Gastrocnemius medialis (tissue), 4 donors: ENCODE measurements around the gene LDLRAD4. TPM values are rescaled to one million over a fixed set of nuclear protein-coding genes. Genes with fewer than 3 reads are reported as not detected.

Source experiments
- ATAC-seq, 2 donors: fragments of 150-250 bp; one replicate each; pipeline ENCODE4 v1.9.1; 2016
- DNase-seq, 2 donors: peaks; one replicate each; pipeline ENCODE4 v3.0.0-alpha.2; 2019
- H3K27ac ChIP-seq, 4 donors: fragments of 200-600 bp; sonication (generic); 1 replicate in 1 of 4; 2 replicates in 3 of 4; pipeline ENCODE4 v1.5.1; 2016 to 2018; ENCODE audit warnings: mild to moderate bottlenecking in 2 of 4, moderate library complexity in 1 of 4
- H3K27me3 ChIP-seq, 3 donors: fragments of 200-600 bp; sonication (generic) in 2 of 3; 1 replicate in 1 of 3; 2 replicates in 2 of 3; pipeline versions ENCODE4 v1.5.1 to v1.6.0; 2016 to 2019; ENCODE audit warnings: mild to moderate bottlenecking in 1 of 3, moderate library complexity in 1 of 3
- H3K36me3 ChIP-seq, 2 donors: fragments of 200-600 bp; sonication (generic) in 1 of 2; one replicate each; pipeline ENCODE4 v1.5.1; 2017 to 2018
- H3K4me1 ChIP-seq, 2 donors: fragments of 200-600 bp; sonication (generic) in 1 of 2; one replicate each; pipeline ENCODE4 v1.5.1; 2016 to 2017; ENCODE audit warnings: mild to moderate bottlenecking in 2 of 2
- H3K4me3 ChIP-seq, 4 donors: fragments of 200-600 bp; sonication (generic) in 3 of 4; 1 replicate in 1 of 4; 2 replicates in 3 of 4; pipeline ENCODE4 v1.5.1; 2016 to 2019; ENCODE audit warnings: mild to moderate bottlenecking in 2 of 4
- H3K9me3 ChIP-seq, 3 donors: fragments of 200-600 bp; sonication (generic) in 2 of 3; 1 replicate in 1 of 3; 2 replicates in 2 of 3; pipeline ENCODE4 v1.5.1; 2016 to 2019
- CTCF ChIP-seq, 5 experiments: fragments of 450-650 bp in 3 of 5; fragments of 200-600 bp in 2 of 5; sonication (generic) in 2 of 5; IDR thresholded peaks in 4 of 5; conservative IDR thresholded peaks in 1 of 5; 1 replicate in 4 of 5; 2 replicates in 1 of 5; pipeline ENCODE4 v1.5.1; 2016 to 2019; ENCODE audit warnings: antibody characterized with exemption in 5 of 5, mild to moderate bottlenecking in 3 of 5, moderate library complexity in 3 of 5
- POLR2A ChIP-seq, 2 donors: fragments of 450-650 bp; IDR thresholded peaks; one replicate each; pipeline ENCODE4 v1.6.1; 2017; ENCODE audit warnings: antibody characterized with exemption in 2 of 2, mild to moderate bottlenecking in 2 of 2, moderate library complexity in 2 of 2
- in situ Hi-C, 4 donors: fragments of 200-750 bp; cut with MboI; loops; one replicate each; pipeline versions ENCODE4 v1.15.0 to v1.8.0; 2017; ENCODE audit warnings: low sequenced_read_pairs in 4 of 4
- intact Hi-C: fragments of 100-400 bp; cut with DNase I; formaldehyde crosslinking; loops from one replicate; pipeline ENCODE4 v1.15.1; 2023; ENCODE audit warnings: low total_unique reads
- total RNA-seq, 4 donors: library from RNA; depleted of rRNA; stranded (reverse); fragments of >200 nt; gene quantifications; one replicate each; pipeline versions ENCODE4 v1.1.0 to v1.2.3, GENCODE V29; 2016

LDLRAD4 gene
- total RNA-seq, 4 donors from 2014 or later: 3.9 to 11.1 (median 6.5) TPM

DNA sequence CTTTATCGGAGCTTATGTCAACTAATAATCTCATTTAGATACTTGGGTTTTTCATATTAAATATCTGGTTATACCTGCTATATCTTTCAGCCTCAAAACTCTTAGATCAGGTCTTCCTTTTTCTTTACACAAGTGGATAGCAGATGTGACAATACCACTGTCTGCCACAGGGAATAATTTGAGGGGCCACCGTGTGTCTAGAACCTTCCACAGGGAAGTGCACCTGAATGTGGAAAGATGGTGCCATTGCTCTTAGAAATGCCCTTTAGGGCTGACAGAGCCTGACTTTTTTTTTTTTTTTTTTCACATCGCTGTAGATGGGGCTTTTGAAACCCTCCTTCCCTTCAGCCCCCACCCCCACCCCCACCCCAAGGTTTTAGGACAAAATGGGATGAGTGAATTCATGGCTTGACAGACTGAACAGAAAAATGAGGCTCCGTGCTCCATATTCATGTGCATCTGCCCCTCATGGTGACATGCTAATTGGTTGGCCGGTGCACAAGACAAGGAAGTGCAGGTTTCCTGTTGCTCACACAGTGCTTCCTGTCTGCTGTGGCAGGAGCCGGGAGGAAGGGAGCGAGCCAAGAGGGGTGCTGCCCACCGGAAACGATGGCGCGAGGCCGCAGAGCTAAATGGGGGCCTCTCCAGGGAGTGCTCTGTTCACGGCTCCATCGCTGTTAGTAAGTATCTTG lies 246.0 kb downstream of the LDLRAD4 start:
- peak; percentile 45 to 46 for ATAC-seq
- Histone ChIP-seq H3K4me3 (peak overlapping the region in 1 of 4 donors; percentile 9), H3K27me3 (no peaks in the 10 kb centered on the region), H3K4me1 (peaks cover 5 to 14% of the 10 kb centered on the region in 2 donors), H3K36me3 (no peaks in the 10 kb centered on the region), H3K27ac (peak overlapping the region in 3 of 4 donors; percentile 12 to 59 (median 39)), H3K9me3 (no peaks in the 10 kb centered on the region)
- in situ Hi-C loops: loop anchor here in 1 of 4 donors (25.0 kb wide), 1 partner anchor 102 kb away; no protein-coding TSS in a partner anchor
- TF ChIP-seq CTCF (IDR thresholded peaks at IDR 0.05 in 4 of 5, conservative IDR thresholded peaks at IDR 0.05 in 1 of 5): no peak
- no peak for TF ChIP-seq POLR2A (IDR thresholded peaks at IDR 0.05)
- intact Hi-C loops: loop anchor here (5.0 kb wide), 1 partner anchor 68 kb away; no protein-coding TSS in a partner anchor
- DNase-seq: peak; percentile 23 to 34

GRCh38 chr18:13465124-13465446 lies 246.5 kb downstream of the LDLRAD4 start:
- TF ChIP-seq CTCF (IDR thresholded peaks at IDR 0.05 in 4 of 5, conservative IDR thresholded peaks at IDR 0.05 in 1 of 5) (no peak), POLR2A (IDR thresholded peaks at IDR 0.05) (no peak)

DNA sequence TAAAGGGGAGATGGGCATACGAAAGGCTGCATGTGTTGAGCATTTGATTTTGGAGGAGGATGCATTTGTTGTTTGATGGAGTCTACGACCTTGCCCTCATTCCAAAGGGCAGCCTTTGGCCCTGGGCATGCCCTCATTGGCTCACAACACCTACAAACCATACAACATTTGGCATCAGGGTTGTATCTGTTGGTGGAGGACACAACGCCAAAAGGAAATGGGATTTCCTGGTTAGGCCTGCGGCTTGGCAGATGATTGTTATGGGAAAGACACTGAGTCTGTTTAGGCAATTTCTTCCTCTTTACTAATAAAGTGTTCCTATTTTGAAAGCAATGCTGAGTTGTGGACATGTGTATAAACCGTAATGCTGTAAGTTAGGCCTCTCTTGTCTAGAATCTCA lies 246.9 kb downstream of the LDLRAD4 start:
- no peak for ATAC-seq

More at GRCh38 chr18:13465124-13465446, 246.5 kb downstream of the LDLRAD4 start:
- Histone ChIP-seq H3K4me3 (peak overlapping the region in 1 of 4 donors; percentile 9), H3K27me3 (no peaks in the 10 kb centered on the region), H3K4me1 (peaks cover 5 to 14% of the 10 kb centered on the region in 2 donors), H3K27ac (peak overlapping the region in 3 of 4 donors; percentile 12 to 59 (median 39)), H3K9me3 (no peaks in the 10 kb centered on the region), H3K36me3 (no peaks in the 10 kb centered on the region)
- ATAC-seq: no peak
- no peak for DNase-seq
- intact Hi-C loops (no loop called here), in situ Hi-C loops (loop anchor here in 1 of 4 donors (25.0 kb wide), 1 partner anchor 103 kb away; no protein-coding TSS in a partner anchor)

GRCh38 chr18:13470516-13471197 lies 252.1 kb downstream of the LDLRAD4 start:
- ATAC-seq: no peak
- in situ Hi-C loops: loop anchor here in 1 of 4 donors (25.0 kb wide), 1 partner anchor 108 kb away; no protein-coding TSS in a partner anchor
- Histone ChIP-seq H3K9me3 (no peaks in the 10 kb centered on the region), H3K36me3 (no peaks in the 10 kb centered on the region), H3K27ac (no peak overlapping the region), H3K4me3 (no peak overlapping the region), H3K27me3 (no peaks in the 10 kb centered on the region), H3K4me1 (no peaks in the 10 kb centered on the region)
- TF ChIP-seq POLR2A (IDR thresholded peaks at IDR 0.05) (no peak), CTCF (IDR thresholded peaks at IDR 0.05 in 4 of 5, conservative IDR thresholded peaks at IDR 0.05 in 1 of 5) (no peak)
- peak in 1 of 2 donors; percentile 26 for DNase-seq
- intact Hi-C loops: no loop called here

More for the DNA sequence above, 246.9 kb downstream of the LDLRAD4 start:
- in situ Hi-C loops (loop anchor here in 1 of 4 donors (25.0 kb wide), 1 partner anchor 103 kb away; no protein-coding TSS in a partner anchor), intact Hi-C loops (no loop called here)
- Histone ChIP-seq H3K27me3 (no peaks in the 10 kb centered on the region), H3K9me3 (no peaks in the 10 kb centered on the region), H3K27ac (peak overlapping the region in 3 of 4 donors; percentile 12 to 59 (median 39)), H3K4me1 (peaks cover 5 to 14% of the 10 kb centered on the region in 2 donors), H3K36me3 (no peaks in the 10 kb centered on the region), H3K4me3 (no peak overlapping the region)
- TF ChIP-seq POLR2A (IDR thresholded peaks at IDR 0.05) (no peak), CTCF (IDR thresholded peaks at IDR 0.05 in 4 of 5, conservative IDR thresholded peaks at IDR 0.05 in 1 of 5) (no peak)
- DNase-seq: no peak
